GF-D8 (cell line): ENCODE results near the gene EFHC1.
"Not testable (repeated sequence)": the region's sequence is repeated elsewhere in the genome, so short reads cannot be mapped to it uniquely, and the experiment has no call there.

Experiments used
- DNase-seq: peaks from one replicate; lab custom pipeline; 2025; lab: John Stamatoyannopoulos, UW

EFHC1 gene

DNA sequence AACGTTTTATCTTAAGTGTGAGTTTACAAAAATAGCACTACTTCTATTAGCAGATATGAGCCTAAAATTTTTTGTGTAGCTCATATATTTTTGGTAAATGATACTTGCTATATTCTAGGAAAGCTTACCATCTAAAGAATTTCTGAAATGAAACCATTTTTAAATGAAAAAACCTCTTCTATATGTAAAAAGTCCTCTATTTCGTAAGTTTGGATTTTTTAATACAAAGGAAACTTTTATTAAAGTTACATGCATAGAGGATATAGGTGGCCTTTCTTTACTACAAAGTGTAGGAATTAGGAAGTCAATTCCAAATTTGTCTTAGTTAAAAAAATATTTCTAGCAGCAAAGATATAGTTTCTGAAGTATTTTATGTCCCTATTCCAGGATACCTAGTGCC, 18.8 kb downstream of the EFHC1 start:
- DNase-seq, result no peak

DNA sequence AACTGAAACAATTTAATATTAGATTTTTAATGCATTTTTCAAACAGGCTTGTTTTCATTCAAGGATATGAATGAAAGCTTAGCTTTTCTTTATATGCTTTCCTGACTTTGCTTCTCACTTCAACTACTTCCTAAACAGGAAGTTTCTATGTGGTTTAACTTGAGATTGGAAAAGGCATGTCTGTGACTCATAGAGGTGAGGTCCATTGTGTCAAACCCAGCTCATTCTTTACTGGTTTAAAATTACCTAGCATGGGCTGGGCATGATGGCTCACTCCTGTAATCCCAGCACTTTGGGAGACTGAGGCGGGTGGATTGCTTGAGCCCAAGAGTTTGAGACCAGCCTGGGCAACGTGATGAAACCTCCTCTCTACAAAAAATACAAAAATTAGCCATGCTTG, 34.4 kb downstream of the EFHC1 start:
- DNase-seq, result no peak

DNA sequence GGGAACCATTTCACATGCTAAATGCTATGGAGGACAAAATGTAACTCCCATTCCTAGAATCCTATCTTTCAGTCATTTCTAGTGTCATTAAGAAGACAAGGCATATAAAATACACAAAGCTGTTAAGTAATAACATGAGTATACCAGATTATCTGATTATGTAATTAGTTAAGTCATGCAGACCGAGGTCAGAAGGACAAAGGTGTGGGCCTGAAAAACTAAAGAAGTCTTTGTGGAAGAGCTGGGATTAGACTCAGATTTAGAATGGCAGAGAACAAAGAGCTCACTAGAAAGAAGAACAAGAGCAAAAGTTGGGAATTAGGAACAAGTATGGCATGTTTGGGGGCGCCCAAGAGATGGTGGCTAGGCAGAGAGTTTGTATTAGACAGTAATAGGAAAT, 37.0 kb downstream of the EFHC1 start:
- DNase-seq, result no peak

DNA sequence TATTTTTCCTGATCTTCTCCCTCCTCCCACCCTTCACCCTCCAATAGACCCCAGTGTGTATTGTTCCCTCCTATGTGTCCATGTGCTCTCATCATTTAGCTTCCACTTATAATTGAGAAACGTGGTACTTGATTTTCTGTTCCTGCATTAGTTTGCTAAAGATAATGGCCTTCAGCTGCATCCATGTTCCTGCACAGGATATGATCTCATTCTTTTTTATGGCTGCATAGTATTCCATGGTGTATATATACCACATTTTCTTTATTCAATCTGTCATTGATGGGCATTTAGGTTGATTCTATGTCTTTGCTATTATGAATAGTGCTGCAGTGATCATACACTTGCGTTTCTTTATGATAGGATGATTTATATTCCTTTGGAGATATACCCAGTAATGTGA, 41.1 kb downstream of the EFHC1 start:
- DNase-seq, result not testable (repeated sequence)

DNA sequence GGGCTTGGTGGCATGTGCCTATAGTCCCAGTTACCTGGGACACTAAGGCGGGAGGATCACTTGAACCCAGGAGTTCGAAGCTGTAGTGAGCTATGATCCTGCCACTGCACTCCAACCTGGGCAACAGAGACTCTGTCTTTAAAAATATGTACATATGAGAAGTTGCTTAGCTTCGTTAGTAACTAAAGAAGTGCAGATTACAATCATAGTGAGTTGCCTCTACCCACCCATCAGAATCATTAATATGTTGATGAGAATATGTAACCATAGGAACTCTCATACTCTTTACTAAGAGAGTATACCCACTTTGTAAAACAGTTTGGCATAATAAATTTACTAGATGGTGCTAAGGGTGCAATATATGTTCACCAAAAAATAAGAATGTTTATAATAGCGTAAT, 54.0 kb downstream of the EFHC1 start:
- DNase-seq, result no peak

DNA sequence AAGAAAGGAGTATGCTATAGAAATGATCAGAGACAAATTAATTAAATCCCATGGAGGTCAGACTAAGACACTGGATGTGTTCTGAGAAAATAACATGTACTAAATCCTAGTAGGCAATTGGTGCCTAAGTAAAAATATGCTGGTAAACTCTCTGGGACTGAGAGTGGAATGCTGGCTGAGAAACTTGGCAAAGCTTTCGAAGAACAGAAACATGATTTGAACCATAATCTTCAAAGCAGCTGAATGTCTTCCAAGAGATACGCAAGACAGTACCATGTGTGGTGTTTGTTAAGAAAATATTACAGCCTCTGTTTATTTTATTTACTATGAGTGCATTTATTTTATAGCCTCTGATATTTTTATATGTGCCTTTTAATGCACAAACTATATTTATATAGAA, 55.2 kb downstream of the EFHC1 start:
- DNase-seq, result no peak

DNA sequence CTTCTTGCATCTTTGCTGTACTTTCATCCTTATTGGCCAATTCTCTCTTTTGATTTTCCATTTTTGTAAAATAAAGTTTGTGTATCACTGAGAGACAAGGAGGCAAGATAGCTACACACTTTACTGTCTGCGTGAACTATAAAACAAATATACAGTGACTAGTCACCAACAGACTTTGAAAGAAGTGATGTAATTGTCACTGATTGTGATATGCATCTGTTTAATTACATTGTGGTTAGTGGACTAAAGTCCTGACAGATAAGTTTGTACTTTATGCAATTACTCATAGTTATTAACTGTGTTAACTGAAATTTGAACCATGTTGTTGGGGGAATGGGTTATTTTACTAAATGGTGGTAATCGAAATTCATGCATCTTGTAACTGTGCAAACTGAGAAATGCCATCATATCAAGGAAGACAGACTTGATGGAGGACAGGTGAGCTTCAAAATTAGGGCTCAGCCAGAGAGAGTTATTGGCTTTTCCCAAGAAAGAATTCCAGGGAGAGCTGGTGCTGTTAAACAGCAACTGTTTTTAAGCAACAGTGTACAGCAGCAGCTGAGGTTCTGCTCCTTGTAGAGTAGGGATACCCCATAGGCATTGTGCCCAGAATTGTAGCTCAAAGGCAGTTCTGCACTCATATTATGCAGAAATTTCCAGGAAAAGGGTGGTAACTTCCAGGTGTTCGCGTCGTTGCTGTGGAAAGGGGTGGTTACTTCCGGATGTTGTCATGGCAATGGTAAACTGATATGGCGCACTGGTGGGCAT, 62.9 kb downstream of the EFHC1 start:
- peak; percentile 51 for DNase-seq

DNA sequence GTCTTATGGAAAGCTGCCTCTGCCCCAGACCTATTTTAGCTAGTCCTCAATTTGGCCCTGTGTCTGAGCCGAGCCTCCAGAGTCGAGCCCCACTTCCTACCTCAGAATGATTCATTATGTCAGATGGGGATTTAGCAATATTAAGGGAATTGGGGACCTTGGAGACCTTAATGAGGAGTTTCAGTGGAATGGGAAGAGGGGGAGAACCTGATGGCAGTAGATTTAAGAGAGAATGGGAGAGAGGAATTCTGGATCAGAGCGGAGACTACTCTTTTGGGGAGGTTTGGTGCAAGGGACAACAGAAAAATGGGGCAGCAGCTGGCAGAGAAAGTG, 63.5 kb downstream of the EFHC1 start:
- no peak for DNase-seq

DNA sequence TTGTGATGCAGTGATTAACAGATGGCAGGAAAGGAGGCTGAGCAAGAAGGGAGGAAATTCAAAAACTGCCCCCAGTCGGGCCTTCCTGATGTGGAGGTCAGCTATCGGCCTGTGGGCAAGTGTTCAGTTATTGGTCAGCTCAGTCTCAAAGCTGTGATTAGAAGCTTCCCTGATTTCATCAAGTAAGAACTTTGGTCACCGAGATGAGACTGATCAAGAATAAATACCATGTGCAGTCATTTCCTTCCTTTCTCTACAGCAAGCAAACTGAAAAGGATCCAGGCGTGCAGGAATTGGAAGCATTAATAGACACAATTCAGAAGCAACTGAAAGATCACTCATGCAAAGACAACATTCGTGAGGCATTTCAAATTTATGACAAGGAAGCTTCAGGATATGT, 69.7 kb downstream of the EFHC1 start:
- DNase-seq, result no peak

DNA sequence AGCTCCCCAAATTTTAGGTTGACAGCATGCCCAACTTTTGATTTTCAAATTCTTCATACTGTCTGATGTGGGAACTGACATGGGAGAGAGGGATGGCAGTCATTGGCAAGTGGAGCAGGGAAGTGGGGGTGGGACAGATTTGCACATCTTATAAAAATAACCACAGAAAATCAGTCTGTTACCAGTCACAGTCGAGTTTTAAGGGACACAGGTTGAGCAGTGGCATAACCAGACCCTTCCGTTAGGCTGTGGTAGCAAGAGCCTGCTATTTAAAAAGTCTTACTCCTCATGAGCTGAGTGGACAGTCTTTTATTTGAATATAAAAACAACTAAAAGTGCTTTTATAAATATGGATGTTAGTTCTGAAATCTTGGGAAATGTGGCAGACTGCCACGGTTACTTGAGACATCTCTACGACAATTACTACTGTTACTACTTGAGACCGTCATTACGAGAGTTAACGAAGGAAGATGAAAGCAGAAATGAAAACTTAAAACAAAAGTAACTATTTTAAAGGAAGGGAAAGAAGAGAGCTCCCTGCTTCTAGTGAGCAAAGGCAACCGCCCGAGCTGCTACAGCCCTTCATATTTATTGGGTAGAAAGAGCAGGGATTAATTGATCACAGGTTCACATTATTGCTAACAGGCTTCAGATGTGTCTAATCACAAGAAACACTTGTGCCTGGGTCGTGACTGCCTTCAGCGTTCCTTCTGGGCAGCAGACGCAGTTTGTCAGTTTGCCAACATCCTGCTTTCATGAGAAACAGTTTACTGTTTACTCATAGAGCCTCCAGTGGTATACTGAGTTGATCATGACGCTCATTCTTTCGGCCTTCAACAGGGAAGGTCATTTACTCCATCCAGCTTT, 71.3 kb downstream of the EFHC1 start:
- no peak for DNase-seq

DNA sequence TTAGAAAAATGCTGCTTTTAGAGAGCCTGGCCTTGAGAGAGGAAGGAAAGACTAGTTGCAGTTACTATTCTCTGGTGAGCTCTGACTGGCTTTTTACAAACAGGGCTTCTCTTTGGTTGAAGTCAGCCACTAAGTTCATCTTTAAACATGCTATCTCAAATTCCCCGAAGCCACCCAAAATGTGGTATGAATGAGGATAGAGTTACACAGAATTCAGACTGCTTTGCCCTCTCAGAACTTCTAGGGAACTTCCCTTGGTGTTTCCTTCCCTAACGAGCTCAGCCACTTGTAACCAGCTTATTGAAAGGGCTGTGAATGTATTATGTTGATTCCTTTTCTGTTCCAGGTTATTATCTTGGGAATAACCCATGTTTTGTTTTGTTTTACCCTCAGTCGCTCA, 73.5 kb downstream of the EFHC1 start:
- no peak for DNase-seq

DNA sequence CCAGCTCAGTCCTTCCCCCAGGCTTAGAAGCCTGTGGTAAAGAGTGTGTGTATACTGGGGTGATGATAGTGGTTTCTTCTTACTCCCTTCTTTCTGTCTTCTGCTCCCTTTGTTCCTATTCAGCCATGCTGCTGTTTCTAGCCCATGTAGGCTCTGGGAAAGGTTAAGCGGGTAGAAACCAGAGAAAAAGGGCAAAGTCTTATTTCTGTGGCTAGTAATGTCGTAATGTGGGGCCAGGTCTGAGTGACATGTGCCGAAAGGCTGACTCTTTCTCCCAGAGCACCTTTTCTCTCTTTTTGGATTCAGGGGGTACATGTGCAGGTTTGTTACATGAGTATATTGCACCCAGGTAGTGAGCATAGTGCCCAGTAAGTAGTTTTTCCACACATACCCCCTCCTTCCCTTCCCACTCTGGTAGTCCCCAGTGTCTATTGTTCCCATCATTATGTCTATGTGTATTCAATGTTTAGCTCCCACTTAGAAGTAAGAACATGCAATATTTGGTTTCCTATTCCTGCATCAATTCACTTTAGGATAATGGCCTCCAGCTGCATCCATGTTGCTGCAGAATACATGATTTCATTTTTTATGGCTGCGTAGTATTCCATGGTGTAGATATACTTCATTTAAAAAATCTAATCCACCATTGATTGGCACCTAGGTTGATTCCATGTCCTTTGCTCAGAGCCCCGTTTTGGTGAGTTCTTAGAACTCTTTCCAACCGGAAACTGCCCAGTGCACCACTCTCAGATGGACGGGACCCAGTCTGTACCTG, 74.3 kb downstream of the EFHC1 start:
- no peak for DNase-seq

DNA sequence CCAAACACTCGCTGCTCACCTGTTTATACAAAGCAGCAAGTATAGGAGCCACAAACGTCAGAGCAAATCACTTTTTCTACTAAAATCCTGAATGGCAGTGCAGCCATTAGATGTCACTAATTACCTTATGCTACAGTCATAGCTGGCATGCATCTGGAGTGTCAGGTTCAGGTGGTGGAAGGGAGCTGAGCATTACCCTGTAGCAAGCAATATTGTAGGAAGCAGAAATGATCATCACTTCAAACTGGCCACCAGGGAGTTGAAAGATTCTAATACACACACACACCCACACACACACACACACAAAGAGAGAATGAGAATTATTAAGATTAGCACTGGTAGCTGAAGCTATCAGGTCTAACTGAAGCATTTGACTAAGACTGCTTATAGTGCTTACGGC, 75.8 kb downstream of the EFHC1 start:
- DNase-seq, result no peak

DNA sequence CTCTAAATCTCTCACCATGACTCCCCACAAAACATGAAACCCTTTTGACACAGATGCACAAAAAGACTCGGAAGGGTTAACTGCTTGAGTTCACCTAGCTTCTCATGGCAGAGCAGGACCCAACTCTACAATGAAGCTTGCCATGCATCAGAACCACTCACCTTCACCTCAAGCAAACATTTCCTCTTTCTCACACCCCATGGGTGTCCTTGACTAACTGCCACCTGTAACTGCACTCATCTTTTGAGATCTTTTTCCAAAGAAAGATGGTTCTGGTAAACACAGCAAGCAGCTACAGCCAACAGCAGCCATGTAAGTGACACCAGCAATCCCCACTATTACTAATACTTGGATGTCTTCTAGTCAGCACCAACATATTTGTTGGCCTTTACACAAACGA, 76.5 kb downstream of the EFHC1 start:
- no peak for DNase-seq

DNA sequence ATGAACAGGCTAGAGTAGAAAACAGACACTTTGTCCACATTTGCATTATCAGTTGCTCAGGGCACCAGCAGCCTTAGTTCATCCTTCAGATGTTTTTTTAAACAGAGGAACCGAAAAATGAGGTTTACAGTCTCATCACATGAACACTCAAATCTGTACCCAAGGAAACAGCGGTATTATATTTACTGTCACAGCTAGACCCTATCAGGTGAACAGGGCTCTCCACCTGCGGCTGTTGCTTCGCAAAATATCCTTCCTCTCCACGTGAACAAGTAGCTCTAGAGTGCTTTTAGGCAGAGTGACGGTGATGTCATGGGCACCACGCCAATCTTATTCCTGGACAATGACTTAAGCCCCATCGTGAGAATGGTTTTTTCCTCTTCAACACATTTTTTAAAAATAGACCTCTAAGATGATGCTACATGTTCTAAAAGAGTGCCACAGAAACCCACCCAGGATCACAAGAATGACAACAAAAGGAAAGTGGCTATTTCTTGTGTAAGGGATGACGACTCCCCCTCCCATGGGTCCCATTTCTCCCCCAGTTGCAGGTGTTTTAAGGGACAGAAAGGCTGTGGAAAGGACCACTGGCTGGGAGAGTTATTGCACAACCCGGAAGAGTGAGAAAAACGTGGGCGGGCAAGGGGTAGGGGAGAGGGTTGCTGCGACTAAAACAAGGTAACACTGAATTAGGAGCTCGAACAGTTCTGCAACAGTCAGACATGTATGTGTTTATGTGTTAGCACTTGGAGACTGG, 77.7 kb downstream of the EFHC1 start:
- DNase-seq, result no peak

DNA sequence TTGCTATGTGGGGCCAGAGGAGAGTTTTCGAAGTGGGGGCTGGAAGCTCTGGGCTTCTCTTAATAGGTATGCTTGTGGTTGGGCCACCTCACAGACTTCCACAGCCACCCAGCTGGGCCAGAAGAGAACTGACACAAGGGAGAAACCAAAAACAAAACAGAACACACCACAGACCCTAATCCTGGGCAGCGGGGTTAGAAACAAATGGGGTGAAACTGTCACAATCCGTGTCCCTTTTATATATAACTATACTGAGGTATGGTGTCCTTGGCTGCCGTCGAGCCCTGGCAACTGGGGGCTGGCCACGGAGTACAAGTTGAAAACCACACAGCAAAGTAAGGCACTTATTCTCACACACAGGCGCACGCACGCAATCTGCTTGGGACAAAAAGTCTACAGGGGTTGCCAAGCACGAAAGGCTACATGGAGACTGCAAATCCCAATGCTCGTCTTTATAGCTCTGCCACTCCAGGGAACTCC, 78.4 kb downstream of the EFHC1 start:
- no peak for DNase-seq

DNA sequence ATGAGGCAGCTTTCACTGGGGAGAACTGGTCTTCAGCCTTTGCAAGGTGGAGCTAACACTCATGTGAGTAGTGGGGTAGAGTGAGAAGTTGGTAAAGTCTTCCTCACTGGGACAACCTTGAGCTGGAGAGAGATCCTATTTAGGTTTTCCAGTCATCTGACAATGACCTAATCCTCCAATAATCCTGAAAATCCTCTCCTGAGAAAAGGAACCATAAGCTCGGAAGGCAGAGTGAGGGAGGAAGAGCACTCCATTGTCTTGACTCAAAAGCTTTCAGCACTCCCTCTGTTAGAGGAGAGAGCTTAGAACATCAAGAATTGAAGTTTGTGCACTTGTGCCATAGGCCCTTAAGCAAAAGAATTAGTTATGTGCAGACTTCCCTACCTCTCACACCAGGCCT, 78.9 kb downstream of the EFHC1 start:
- DNase-seq, result no peak

DNA sequence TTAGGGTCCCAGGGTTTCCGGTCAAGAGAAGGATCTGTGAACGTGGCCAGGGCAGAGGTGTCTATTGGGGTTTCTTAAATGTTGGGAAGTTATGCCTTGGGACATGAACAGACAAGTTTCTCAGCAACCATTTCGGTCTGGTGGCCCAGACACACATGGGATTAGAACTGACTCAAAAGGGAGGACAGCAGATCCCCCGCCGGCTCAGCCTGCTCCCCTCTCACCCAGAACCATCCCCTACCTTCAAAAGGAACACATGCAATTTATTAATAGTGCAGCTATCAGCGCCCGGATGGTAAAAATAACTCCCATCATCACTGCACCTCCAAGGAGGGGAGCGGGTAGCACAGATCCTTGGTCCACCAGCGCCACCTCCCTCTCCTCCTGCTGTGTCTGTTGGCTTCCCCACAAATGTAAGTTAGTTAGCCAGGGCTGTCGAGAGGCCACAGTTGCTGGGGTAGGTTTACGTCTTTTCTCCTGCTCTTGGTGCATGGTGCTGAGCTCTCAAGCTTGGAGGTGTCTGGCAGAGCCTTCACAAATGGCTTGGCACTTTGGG, 79.6 kb downstream of the EFHC1 start:
- DNase-seq, result no peak

DNA sequence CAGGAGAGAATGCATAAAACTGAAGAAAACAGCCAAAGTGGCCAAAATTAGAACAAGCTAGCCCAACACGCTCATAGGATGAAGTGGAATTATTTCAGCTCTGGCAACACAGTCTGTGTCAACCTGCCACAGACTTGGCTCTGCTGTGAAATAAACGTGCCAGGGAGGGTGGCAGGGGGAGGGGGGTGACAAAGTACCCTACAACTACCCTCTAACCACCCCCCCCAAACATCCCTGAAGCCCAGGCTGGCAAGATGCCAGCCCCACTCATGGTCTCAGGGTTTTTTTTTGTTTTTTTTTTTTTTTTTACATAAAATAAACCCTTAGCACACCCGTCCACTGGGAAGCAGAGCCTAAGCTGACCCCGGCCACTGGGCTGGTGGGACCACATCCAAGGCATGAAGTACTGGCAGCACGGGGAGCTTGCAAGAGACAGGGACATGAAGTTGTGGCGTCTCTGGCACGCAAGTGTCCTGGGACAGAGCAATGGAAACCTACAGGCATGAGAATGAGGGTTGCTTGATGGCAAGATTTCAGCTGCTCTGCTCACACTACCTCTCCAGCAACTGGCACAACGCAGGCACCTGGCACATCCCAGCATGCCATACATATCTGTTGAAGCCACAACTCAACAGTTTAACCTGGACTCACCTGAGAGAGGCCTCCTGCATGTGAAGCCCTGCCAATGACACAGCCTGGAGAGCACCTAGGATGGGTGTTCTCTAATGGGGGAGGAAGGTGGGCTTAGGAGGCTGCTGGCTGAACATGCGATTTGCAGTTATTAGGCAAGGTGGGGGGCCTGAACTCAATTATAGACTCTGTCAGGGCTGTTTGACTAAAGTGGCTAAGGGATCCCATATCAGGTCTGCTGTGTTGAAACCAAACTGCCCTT, 80.3 kb downstream of the EFHC1 start:
- DNase-seq, result no peak

DNA sequence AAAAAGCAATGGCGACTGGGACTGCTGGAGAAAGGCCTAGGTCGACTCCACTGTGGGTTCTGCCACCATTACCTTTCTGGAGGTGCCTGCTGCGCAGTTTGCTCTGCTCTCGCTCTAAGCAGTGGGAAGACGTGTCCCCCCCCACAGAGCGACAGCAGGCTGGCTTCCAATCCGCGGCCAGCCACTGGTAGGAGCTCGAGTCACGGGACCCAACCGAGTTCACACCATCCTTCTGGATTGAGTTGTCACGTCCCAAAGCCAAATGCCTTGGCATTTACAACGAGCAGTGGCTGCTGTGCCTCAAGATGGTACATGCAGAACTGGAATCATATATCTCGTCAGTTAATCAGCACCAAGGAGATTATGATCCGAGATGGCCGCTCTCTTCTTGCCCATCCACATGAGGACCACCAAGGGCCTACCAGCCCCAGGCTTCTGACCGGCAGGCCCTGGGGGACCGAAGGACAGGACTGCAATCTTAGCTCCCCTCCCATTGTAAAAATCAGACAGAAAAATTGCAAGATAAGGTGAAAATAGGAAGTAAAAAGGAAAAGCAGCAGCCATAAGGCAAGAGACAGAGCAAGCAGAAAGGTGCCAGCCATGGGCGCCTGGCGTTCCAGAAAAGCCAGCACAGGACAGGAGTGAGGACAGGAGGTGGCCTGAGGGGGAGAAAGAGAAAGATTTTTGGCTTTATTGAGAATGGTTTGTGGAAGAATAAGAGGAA, 82.3 kb downstream of the EFHC1 start:
- DNase-seq, result no peak
